BJ (cell line): ENCODE data around the gene FOXO6. TPM values are rescaled to one million over a fixed set of nuclear protein-coding genes. Genes with fewer than 3 reads are reported as not detected.
A peak's percentile ranks its signal among the peaks of the same experiment; 100 is the strongest.

Source experiments
- CTCF ChIA-PET: fragments of 350-600 bp; formaldehyde crosslinking; extraction: SDS; loops from one replicate; lab custom pipeline; 2021; ENCODE audit warnings: antibody characterized with exemption, inconsistent platforms; lab: Yijun Ruan, JAX
- POLR2A ChIA-PET: fragments of 300-600 bp; sonication (Branson Sonifier 250); formaldehyde crosslinking; extraction: SDS; loops from one replicate; lab custom pipeline; 2021; ENCODE audit warnings: antibody characterized with exemption; lab: Charles Lee
- DNase-seq: peaks from one replicate; pipeline ENCODE4 v3.0.0-alpha.2; 2011; ENCODE audit warnings: low read depth
- H3K27me3 ChIP-seq: 2 replicates; pipeline ENCODE4 v1.6.0; 2011; ENCODE audit warnings: low read length; ENCODE audit not compliant: control insufficient read depth, insufficient read depth
- H3K36me3 ChIP-seq: 2 replicates; pipeline ENCODE4 v1.5.1; 2011; ENCODE audit warnings: low read length; ENCODE audit not compliant: control insufficient read depth, insufficient read depth
- H3K4me3 ChIP-seq: 2 replicates; pipeline ENCODE4 v1.5.1; 2011; ENCODE audit warnings: low read depth, mild to moderate bottlenecking, control low read depth, low read length
- CTCF ChIP-seq: IDR thresholded peaks from 2 replicates; pipeline ENCODE4 v1.5.1; 2011; ENCODE audit warnings: low read depth, mild to moderate bottlenecking, control low read depth, inconsistent platforms, low read length, moderate library complexity; ENCODE audit not compliant: insufficient read depth
- polyA minus RNA-seq: library from RNA; depleted of rRNA, polyadenylated mRNA; stranded (reverse); fragments of >200 nt; gene quantifications from 2 replicates; pipeline ENCODE4 v1.2.3, GENCODE V29; 2011; rRNA and poly(A)+ RNA removed
- polyA plus RNA-seq: library from polyadenylated mRNA; depleted of rRNA; stranded (reverse); fragments of >200 nt; gene quantifications from 2 replicates; pipeline ENCODE4 v1.2.3, GENCODE V29; 2011; rRNA removed

The FOXO6 gene
- polyA plus RNA-seq (0.02 TPM in 1 of 2 replicates, not detected in the other), polyA minus RNA-seq (not detected in 2 replicates)

- Histone ChIP-seq H3K4me3 (peak within 1 kb of the TSS; percentile 46), H3K27me3 (peaks cover 32% of the 10 kb centered on the region), H3K36me3 (no peaks in the 10 kb centered on the region)
- POLR2A ChIA-PET, result interaction anchor here (0.6 kb wide), 1 partner anchor 68 kb away, joined by 6 read pairs; no protein-coding TSS in a partner anchor
- no peak for TF ChIP-seq CTCF
- DNase-seq, result peak; percentile 71
- CTCF ChIA-PET, result interaction anchor here (0.8 to 1.8 kb wide), 5 partner anchors 14 to 56 kb away, joined by 3 to 5 read pairs (median 3); no protein-coding TSS in a partner anchor
Observed at GRCh38 chr1:41360786-41361494, at the start of gene FOXO6. TSS of gene FOXO6 (plus strand) at chr1:41361434.

DNA sequence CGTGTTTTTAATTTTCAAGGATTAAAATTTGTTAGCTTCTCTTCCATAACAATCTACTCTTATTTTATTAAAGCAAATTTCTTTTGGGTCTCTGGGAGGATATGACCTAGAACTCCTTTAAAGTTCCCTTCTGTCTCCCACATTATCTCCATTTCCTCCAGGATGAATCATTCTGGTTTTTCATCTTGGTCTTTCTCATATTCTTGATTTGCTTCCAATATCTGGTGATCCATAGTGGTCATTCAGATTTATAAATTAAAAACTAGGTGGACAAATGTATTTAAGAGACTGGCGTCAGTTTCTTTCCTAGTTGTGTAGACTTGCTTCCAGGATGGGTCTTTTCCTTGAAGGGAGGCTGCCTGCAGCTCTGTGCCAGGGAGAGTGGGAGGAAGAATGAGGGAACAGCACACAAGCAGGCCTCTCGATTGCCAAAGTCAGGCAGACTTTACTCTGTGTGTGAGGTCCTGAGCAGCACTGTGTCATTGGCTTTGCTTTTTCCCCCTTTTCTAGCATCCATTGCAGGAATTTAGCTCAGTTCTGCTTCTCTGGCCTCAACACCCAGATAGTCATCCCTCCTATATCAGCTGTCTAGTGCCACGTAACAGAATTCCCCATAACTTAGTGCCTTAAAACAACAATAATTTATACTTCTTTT is 48.1 kb upstream of the FOXO6 start:
- TF ChIP-seq CTCF, result no peak
- Histone ChIP-seq H3K4me3 (no peak overlapping the region), H3K27me3 (peaks cover 7% of the 10 kb centered on the region), H3K36me3 (no peaks in the 10 kb centered on the region)
- CTCF ChIA-PET, result interaction anchor here (0.6 to 1.5 kb wide), 3 partner anchors 23 to 105 kb away, joined by 3 to 5 read pairs (median 4); no protein-coding TSS in a partner anchor
- POLR2A ChIA-PET, result no interaction called here
- no peak for DNase-seq

DNA sequence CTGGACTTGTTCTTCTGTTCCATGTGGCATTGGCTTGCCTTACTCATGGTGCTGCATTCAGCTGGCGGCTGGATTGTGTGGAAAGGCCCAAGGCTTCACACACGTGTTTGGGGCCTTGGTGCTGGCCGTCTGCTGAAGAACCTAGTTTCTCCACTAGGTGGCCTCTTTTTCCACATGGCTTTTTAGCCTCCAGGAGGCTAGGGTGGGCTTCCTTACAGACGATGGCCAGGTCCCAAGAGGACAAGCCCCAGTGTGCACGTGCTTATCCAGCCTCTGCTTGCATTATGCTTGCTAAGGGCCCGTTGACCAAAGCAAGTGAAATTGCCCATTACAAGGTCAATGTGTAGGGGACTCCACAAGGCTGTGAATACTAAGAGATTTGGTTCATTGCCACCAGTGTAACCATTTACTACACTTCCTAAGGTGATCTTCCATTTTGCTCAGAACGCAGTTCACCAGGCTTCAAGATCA is 47.5 kb upstream of the FOXO6 start:
- ChIA-PET CTCF (interaction anchor here (1.1 to 2.3 kb wide), 4 partner anchors 12 to 105 kb away, joined by 3 to 7 read pairs (median 5); no protein-coding TSS in a partner anchor), POLR2A (no interaction called here)
- TF ChIP-seq CTCF, result peak; percentile 48
- no peak overlapping the region for H3K4me3 ChIP-seq
- no peaks in the 10 kb centered on the region for H3K36me3 ChIP-seq
- peaks cover 7% of the 10 kb centered on the region for H3K27me3 ChIP-seq
- no peak for DNase-seq

GRCh38 chr1:41314376-41315145 is 46.7 kb upstream of the FOXO6 start:
- Histone ChIP-seq H3K36me3 (no peaks in the 10 kb centered on the region), H3K27me3 (peaks cover 4% of the 10 kb centered on the region), H3K4me3 (no peak overlapping the region)
- CTCF ChIA-PET, result interaction anchor here (1.0 to 2.3 kb wide), 8 partner anchors 10 to 104 kb away, joined by 3 to 7 read pairs (median 4); partner anchors contain the start of gene FOXO6
- TF ChIP-seq CTCF, result no peak
- POLR2A ChIA-PET, result no interaction called here
- DNase-seq, result no peak
